HG03571 (cell line): Measurements from ENCODE around the gene BCKDK.

Source experiments
- ATAC-seq: cut with Tn5 transposase; IDR thresholded peaks from one replicate; pipeline ENCODE4 v1.9.1; 2021; ENCODE audit not compliant: unreplicated experiment

BCKDK gene

DNA sequence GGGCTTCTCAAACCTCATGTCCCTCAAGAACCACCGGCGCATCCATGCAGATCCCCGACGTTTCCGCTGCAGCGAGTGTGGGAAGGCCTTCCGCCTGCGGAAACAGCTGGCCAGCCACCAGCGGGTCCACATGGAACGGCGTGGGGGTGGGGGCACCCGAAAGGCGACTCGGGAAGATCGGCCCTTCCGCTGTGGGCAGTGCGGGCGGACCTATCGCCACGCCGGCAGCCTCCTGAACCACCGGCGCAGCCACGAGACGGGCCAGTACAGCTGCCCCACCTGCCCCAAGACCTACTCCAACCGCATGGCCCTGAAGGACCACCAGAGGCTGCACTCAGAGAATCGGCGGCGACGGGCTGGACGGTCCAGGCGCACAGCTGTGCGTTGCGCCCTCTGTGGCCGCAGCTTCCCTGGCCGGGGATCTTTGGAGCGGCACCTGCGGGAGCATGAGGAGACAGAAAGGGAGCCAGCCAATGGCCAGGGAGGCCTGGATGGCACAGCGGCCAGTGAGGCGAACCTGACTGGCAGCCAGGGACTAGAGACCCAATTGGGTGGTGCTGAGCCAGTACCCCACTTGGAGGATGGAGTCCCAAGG is 28.1 kb upstream of the BCKDK start:
- no peak for ATAC-seq

DNA sequence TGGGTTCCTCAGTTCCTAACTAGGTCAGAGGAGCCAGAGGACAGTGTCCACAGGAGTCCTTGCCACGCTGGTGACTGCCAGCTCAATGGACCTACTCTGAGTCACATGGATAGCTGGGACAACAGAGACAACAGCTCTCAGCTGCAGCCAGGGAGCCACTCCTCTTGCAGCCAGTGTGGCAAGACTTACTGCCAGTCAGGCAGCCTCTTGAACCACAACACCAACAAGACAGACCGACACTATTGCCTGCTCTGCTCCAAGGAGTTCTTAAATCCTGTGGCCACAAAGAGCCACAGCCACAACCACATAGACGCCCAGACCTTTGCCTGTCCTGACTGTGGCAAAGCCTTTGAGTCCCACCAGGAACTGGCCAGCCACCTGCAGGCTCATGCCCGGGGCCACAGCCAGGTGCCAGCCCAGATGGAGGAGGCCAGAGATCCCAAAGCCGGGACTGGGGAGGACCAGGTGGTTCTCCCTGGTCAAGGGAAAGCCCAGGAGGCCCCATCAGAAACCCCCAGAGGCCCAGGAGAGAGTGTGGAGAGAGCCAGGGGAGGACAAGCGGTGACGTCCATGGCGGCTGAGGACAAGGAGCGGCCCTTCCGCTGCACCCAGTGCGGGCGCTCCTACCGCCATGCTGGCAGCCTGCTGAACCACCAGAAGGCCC is 27.3 kb upstream of the BCKDK start:
- ATAC-seq, result no peak

DNA sequence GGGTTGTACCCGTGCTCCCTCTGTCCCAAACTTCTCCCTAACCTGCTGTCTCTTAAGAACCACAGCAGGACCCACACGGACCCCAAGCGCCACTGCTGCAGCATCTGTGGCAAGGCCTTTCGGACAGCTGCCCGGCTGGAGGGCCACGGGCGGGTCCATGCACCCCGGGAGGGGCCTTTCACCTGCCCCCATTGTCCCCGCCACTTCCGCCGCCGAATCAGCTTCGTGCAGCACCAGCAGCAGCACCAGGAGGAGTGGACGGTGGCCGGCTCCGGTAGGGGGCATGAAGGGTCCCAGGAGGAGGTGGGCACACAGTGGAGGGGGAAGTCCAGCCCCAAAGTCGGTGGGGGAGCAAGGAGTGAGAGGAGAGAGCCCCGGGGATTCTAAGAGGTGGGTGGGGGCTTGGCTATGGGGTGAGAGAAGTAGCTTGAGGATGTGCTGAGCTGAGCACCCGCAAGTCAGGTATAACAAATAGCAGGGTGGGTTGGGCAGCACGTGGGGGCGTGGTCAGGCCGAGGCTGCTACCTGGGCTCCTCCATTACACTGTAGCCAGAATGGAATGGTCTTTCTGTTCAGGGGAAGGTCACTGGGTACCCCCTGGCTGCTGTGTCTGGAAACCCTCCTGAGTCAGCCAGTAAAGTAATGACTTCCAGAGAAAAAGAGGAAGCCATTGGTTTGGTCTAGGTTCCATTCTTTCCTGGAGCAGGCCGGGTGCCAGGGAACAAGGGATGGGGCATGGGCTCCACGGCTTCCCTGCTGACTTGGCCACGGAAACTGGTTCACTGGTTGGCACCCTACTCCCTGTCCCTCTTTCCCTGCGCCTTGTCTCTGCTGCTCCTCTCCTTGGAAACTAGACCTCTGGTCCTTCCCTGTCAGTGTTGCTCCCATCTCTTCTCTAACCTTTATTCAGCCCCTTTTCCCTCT is 26.5 kb upstream of the BCKDK start:
- no peak for ATAC-seq

DNA sequence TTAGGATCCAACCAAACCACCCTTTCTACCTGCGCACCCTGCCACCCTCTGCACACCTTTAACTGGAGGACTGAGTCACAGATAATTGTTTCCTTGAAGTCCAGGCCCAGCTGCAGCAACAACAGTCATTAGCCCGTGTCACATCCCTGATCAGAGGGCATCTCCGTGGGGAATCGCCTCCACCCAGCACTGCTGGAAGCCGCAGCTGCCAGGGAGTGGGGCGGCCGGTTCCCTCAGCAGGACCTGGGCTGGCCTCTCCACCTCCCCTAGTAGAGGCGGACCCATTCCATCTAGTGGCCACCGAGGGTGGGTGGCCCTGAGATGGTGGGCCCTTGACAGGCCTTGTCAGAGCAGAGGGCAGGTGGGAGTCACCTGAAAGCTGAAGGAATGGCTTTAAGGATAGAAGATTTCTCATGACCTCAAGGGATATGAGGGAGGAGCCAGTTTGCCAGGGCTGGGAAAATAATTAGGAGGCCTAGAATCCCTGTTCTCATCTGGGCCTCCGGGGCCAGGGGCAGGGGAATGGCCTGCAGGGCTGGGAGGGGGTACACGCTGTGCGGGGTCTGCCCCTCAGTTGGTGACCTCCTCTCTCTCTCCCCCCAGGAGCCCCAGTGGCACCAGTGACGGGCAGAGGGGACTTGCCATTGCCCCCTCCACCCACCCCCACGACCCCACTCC is 25.7 kb upstream of the BCKDK start:
- ATAC-seq, result no peak

DNA sequence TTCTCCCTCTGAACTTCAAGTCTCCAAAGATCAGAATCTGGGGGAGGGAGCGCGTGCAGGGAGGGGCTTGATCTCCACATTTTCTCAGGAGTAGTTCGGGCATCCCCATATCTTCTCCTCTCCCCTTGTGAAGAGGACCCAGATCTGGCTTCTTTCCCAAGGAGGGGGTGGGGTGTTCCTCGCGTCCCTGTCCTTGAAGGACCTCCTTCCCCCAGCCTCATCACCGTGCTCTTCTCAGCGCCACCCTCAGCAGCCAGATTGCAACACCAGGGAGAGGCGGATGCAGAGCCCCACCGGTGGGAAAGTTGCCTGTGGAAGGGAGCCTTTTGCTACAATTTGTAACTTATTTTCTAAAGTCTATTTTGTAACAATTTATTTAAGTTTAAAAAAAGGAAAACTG is 25.1 kb upstream of the BCKDK start:
- ATAC-seq, result no peak

DNA sequence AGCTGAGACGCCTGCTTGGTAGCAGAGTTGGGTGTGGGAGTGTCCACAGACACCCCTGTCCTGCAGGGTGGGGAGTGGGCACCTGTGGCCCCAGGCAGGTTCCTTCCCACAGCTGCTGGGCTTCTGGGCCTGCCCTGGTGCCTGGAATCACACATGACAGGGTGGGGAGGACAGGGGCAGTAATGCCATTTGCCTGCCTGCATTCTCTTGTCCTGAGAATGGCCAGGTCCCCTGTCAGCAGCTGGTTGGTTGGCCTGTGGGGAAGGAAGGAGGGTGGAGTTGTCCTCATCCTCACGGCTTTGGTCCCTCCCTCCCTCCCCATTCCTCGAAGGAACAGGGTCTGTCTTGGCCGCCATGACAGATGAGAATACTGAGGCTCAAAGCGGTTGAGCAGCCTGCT is 24.6 kb upstream of the BCKDK start:
- no peak for ATAC-seq

DNA sequence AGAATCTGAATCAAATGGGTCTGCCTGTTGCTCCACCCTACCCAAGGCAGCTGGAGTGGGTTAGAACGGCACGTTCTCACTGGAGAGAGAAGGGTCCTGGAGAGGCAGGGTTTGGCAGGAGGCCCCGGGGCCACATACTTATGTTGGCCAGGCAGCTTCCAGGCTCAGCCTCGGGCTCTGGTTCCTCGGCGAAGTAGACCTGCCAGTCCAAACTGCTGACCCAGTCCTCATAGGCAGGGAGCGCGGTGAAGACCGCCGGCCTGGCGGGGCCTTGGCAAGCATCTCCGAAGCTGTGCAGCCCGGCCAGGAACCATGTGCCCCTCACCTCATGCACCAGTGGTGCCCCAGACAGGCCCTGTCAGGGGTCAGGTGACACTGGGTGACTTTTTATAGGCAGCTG is 24.2 kb upstream of the BCKDK start:
- no peak for ATAC-seq

DNA sequence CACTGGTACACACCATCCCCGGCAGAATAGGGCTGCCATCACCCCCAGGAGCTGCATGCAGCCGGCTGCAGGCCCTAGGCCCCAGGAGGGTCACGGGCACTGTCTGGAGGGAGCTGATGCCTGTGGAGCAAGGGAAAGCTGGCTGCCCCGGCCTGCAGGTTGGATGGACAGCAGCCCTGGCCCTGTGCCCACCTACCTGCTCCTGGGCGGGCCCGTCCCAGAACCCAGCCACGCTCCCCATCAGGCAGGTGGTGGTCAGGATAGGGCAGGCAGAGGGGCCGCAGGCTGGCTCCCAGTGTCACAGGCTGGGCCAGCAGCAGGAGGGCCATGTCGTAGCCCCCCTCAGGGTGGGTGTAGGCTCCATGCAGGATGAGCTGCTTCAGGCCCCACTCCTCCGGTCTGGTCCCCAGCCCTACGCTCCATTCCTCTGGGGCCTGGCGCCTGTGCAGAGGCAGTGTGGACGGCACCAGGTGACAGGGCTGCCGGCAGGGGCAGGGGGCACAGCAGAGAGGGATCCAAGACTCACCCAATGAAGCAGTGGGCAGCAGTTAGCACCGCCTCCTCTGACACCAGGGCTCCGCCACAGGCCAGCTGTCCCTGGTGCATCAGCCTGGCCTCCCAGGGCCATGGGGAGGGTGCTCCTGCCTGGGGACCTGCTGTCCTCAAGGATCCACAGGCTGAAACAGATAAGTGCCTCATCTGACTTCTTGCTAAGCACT is 23.4 kb upstream of the BCKDK start:
- no peak for ATAC-seq

DNA sequence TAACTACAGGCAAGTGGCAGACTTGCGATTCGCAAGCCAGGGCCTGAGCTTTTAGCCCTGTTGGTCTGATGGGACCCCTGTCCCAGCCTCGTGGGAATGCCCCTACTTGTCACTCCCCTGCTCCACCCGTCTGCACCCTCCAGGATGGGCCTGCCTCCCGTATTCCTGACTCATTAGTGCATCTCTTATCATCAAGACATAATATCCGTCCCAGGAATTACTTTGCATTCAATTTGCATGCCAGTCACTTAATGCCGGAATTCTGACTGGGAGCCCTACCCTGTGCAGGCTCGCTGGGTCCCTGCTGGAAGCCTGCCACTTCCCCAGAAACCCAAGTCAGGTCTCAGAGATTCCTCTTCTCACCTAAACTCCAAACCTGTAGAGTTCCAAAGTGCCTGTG is 22.8 kb upstream of the BCKDK start:
- ATAC-seq, result no peak

DNA sequence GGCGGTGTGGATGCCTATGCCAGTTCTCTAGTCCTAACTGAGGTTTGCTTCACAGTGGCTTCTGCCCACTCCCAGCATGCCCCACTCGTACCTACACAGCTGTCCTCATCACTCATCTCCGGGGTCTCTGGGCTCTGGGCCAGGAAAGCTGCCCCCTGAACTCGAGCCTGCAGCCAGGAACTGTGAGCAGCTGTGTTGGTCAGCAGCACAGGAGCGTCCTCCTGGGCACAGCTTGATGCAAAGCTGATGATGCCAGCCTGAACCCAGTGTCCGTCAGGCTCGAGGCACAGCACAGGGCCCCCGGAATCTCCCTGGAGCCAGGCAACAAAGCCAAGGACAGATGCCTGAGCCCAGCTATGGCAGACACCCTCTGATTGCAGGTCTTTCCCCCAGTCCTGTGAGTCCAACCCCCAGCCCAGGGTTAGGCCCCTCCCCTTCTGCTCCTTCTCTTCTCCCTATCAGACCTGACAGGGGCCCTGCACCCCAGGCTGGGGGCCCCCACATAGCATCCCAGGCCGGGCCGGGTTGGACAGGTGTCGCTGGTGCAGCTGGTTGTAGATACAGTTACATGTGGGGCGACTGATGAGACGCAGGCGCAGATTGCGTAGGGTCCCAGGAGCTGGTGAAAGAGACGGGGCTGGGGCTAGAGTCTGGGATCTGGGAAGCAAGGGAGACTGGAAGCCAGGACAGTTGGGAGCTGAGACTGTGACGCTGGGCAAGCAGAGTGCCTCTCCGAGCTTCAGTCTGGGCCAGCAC is 22.1 kb upstream of the BCKDK start:
- ATAC-seq, result no peak

DNA sequence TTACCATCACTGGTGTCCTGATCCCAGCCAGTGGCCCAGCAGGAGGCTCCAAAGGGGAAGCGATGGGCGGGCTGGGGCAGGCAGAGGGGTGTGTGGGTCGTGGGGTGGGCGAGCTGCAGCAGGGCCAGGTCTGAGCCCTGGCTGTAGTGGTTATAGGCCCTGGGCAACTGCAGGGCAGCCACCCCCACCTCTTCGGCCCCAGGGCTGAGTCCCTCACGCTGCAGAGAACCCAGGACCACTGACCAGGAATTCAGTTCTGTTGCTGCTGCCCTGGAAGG is 21.6 kb upstream of the BCKDK start:
- ATAC-seq, result no peak

DNA sequence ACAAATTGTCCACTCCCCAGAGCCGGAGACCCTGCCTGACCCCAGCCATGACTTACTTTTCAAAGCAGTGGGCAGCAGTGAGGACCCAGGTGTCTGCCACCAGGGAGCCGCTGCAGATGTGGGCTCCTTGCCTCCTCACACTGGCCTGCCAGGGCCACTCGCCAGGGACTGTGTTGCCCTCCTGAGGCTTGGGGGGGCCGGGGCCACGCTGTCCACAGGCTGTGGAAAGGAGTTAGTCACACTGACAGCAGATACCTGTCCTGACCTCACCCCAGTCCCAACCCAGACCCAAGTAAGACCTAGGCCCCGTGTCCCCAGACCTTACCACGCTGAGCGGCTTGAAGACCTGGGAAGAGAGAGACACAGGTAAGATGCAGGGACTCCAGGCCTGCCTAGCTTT is 20.7 kb upstream of the BCKDK start:
- ATAC-seq, result no peak

DNA sequence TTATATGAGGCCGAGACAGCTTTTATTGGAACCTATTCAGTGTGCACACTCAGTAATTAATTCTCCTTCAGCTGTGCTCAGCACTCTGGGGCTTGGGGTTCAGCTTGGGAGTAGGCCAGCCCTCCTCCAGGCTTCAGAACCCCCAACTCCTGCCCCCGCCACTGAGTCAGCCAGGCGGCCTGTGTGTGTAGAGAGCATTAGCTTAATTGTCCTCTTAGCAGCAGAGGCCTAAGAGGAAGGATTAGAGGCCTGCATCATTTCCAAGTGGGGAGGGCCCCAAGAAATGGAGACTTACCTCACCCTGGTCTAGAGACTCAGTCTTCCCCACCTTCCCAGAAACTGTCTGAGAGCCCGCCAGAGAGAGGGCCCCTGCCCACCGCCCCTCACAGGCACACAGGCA is 20.2 kb upstream of the BCKDK start:
- ATAC-seq, result no peak

DNA sequence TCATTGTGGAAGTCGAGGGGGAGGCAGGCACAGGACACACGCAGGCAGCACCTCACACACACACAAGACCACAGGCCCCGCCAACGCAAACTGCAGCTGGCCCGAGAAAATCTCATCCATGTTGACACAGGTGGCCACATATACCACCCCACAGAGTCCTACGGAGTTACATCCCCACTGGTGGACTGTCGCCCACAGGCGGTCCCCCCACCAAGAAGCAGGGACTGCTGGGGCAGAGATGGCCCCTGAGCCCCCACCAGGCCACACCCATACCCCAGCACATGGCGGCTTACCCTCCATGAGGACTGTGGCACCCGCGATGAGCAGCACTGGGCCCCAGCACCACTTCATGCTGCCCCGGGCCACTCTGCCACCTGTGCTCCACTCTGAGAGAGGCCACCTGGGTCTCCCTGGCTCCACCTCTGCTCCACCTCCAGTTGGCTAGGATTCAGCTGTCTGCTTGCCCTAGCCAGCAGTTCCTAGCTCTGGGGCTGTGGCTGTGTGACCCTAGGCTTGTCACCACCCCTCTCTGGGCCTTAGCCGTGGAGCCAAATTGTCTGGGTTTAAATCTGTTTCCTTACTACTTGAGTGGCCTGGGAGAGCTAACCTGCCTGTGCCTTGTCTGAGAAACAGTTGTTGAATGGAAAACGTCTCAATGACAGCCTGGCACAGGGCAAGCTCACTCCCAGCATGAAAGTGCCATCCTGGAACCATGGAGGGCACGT is 19.6 kb upstream of the BCKDK start, which contains the start of gene PRSS53:
Gene PRSS53, minus strand, starts transcription at position 485 of the 725 bp plus-strand sequence. Its CDS starts 134 bp downstream, at position 351.
- no peak for ATAC-seq

DNA sequence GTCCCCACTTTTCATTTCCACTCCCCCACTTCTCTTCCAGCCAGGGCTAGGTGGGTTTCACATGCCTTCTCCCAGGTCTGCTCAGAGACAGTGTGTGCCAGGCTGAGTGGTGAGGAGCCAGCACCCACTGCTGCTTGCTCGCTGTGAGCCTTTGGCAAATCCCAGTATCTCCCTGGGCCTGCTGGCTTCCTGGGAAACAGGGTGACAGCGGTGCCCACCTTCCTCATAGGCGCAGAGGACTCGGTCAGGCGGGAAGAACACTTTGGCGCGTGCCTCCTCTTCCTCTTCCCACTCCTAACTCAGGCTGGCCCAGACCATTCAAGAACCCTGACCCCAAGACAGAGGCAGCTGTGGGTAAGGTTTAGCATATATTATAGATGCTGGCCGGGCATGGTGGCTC is 19.0 kb upstream of the BCKDK start:
- no peak for ATAC-seq

DNA sequence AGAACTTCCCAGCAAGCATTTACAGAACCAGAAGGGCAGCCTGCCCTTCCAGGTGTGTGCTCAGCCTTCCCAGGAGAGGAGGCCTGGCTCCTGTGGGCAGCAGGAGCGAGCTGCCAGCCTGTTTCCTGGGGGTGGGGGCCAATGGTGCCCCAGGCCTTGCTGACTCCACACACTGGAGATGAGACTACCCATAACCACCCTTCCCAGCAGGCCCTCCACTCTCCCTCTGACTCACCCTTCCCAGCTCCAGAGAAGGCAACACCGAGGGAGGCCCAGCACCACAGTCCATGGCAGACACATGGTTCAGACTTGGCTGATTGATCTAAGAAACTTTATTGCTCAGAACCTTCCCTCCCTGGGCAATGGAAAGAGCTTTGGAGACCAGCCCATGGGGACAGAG is 17.6 kb upstream of the BCKDK start:
- ATAC-seq, result no peak

DNA sequence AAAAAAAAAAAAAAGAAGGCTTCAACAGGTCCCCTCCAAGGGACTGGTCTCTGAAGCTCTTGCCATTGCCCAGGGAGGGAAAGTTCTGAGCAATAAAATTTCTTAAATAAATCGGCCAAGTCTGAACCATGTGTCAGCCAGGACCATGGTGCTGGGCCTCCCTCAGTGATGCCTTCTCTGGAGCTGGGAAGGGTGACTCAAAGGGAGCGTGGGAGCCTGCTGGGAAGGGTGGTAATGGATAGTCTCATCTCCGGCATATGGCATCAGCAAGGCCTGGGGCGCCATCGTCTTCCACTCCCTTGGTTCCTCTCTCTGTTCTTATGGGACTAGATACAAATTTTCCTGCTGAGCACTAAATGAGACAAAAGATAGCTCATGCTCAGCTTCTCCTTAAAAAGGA is 15.9 kb upstream of the BCKDK start:
- ATAC-seq, result no peak

DNA sequence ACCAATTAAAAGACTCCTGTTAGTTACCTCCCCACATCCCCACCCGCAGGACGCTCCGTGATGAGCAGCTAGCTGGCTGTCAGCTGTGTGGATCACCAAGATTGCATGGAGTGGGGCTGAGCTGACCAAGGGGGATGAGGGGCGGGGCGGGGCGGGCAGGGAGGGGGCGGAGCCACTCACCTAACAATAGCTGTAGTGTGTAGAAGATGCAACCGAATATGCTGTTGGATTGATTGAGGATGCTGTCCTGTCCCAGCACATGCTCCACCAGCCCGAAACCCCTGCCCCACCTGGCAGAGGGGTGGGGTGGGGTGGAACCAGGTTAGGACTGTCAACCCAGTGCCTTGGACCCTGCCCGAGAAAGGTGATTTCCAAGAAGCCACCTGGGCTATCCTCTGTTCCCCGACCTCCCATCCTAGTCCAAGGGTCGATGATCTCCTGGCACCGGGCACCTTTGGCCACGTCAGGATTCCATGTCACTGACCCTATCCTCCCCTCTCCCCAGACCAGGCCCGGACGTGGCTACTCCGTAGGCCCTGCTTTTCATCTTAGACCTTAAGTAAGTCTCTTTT is 15.0 kb upstream of the BCKDK start:
- ATAC-seq, result no peak

DNA sequence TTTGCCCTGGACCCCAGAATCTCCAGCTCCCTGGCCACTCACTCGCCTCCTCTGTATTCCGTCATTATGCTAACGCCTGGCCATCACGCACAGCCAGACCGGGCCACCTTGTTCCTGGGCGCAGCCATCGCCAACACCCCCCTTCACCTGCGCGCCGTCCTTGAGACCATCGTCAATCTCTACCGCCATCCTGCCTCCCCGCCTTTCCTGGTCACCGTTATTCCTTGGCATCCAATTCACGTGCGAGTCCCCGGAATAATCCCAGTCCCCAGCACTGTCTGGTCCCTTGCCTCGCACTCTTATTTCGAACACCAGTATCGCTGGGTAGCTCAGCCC is 14.1 kb upstream of the BCKDK start:
- no peak for ATAC-seq
